ENCODE data around the gene ZBTB8OS.
A peak's percentile ranks its signal among the peaks of the same experiment; 100 is the strongest.
"Not testable (repeated sequence)": the region's sequence is repeated elsewhere in the genome, so short reads cannot be mapped to it uniquely, and the experiment has no call there.

ZBTB8OS gene

GRCh38 chr1:32650248-32650751 lies at the start of gene ZBTB8OS:
Gene ZBTB8OS, minus strand, starts transcription at chr1:32650550. Its CDS starts 21 bp downstream, at chr1:32650529.
- DNase-seq, result peak; percentile 99

GRCh38 chr1:32696996-32697395 lies 46.6 kb upstream of the ZBTB8OS start:
- DNase-seq, result not testable (repeated sequence)

DNA sequence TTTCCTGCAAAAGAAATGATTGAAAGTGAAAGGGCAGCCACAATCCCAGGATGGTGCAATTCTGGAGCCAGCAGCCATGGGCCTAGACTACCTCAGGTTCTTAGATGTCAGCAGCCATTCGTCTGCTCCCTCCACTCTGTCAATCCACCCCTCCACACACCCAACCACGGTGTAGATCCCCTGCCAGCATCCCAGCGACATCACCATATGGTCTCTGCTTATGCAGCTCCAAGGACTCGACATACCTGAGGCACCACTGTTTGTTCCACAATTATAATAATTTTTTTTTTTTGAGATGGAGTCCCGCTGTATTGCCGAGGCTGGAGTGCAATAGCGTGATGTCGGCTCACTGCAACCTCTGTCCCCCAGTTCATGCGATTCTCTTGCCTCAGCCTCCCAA lies 45.7 kb upstream of the ZBTB8OS start:
- no peak for DNase-seq

GRCh38 chr1:32695098-32695904 lies 45.0 kb upstream of the ZBTB8OS start:
- peak; percentile 36 for DNase-seq

GRCh38 chr1:32693455-32694174 lies 43.3 kb upstream of the ZBTB8OS start:
- DNase-seq, result no peak

DNA sequence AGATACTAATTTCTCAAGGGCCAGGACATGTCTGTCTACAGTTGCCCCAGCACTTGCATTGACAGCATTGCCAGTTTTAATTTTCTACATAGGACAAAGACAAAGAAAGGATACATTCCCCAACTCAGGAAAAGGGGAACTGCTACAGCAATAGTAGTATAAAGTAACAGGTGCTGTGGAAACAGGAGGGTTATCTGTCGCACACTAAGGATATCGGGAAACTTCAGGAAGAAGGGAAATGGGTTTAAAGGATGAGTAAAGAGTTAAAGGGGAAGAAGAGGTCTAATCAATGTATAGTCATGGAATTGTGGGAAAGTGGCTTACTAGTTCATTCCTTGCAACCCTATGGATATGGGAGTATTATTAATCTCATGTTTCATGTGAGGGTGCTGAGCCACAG lies 36.0 kb upstream of the ZBTB8OS start:
- no peak for DNase-seq

DNA sequence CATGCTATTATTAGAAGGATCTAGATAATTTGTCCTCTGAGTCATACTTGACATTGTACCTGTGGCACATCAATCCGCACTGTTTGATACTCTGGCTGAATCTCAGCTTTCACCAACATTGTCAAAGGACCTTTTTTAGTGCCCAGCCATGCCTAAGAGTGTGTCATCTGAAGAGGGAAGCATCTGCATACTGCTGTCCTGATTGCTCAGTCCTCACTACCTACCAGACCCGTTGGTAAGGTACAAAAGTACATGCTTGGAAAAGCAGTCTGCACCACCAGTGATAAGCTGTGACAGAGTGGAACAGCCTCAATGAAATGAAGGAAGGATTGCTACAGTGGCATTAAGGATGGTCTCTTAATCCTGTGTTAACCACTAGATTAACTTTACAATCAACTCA lies 35.1 kb upstream of the ZBTB8OS start:
- no peak for DNase-seq

GRCh38 chr1:32684167-32684811 lies 33.9 kb upstream of the ZBTB8OS start:
- peak; percentile 1 for DNase-seq

GRCh38 chr1:32683397-32683796 lies 33.0 kb upstream of the ZBTB8OS start:
- no peak for DNase-seq

DNA sequence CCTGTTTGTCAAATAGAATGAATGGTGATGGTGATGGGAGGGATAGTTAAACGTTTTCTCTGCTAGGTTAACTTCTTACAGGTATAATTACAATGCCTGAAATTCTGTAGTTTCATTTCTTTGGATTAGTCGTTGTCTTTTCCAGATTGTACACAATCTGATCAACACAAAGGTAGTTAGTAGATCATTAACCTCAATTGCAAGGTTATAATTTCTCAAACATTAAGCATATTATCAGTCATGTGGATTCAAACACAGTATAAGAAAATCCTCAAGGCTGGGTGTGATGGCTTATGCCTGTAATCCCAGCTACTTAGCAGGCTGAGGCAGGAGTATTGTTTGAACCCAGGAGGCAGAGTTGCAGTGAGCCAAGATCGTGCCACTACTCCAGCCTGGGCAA lies 31.6 kb upstream of the ZBTB8OS start:
- DNase-seq, result no peak

DNA sequence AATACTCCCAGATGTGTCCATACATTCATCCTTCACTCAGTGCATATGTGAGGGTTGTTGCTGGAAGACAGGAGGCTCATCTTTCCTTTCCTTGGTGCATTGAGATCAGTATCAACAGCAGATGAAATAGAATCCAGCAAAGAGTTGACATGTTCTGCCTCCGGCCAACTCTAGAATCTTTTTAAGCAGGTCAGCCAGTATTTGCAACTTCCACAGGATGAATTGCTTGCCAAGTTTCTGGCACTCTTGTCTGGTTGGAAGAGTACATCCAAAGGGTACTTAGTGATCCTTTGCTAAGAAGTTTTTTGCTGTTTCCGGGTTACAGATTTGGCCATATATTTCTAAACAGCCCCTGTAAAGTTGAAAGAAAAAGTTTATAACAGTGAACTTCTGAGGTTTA lies 31.2 kb upstream of the ZBTB8OS start:
- no peak for DNase-seq

DNA sequence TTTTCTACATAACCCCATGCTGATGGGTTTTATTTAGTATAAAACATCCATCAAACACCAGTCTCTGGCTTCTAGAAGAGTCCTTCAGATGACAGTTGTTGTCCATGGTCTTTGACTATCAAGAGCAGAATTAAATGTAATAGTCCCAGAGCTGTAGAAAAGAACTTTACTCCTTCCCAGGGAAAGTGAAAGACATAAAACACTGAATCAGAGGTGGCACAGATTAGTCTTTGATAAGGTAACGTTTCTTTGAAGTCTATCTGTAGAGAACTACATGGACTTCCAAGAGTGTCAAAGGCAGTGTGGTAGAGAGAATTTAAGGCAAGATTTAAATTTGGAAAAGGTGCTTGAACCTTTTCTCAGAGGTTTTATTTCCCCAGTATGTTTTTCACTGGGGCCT lies 30.3 kb upstream of the ZBTB8OS start:
- DNase-seq, result no peak

- DNase-seq, result not testable (repeated sequence)
These were observed 29.6 kb upstream of the ZBTB8OS start for GRCh38 chr1:32679993-32680392.

- DNase-seq, result no peak
These were observed 26.6 kb upstream of the ZBTB8OS start for GRCh38 chr1:32676945-32677344.

DNA sequence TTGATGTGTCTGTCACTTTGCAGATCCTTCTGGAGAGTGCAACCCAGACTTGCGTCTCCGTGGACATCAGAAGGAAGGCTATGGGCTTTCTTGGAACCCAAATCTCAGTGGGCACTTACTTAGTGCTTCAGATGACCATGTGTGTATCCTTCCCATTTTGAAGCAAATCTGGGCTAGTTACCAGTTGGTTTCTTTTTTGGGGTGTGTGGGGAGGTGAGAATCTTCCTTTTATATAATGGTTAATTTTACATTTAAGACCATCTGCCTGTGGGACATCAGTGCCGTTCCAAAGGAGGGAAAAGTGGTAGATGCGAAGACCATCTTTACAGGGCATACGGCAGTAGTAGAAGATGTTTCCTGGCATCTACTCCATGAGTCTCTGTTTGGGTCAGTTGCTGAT lies 18.4 kb upstream of the ZBTB8OS start:
- not testable (repeated sequence) for DNase-seq

DNA sequence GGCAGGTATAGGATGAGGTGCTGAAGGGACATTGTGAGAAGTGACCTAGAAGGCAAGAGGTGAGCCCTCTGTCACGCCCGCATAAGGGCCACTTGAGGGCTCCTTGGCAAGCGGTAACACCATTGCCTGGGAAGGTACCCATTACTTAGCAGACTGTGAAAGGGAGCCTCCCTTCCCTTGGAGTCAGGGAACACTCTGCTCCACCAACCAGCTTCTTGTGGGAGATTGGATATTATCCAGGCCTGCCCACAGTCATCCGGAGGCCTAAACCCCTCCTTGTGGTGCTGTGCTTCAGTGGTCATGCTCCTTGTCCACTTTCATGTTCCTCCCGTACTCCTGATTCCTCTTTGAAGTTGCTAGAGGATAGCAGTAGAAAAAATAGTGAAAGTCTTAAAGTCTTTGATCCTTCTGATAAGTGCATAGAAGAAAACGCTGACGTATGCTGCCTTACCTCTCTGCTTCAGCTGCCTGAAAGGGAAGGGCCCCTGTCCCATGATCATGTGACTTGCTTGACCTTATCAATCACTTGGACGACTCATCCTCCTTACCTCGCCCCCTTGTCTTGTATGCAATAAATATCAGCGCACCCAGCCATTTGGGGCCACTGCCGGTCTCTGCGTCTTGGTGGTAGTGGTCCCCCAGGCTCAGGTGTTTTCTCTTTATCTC lies 16.7 kb upstream of the ZBTB8OS start:
- no peak for DNase-seq

DNA sequence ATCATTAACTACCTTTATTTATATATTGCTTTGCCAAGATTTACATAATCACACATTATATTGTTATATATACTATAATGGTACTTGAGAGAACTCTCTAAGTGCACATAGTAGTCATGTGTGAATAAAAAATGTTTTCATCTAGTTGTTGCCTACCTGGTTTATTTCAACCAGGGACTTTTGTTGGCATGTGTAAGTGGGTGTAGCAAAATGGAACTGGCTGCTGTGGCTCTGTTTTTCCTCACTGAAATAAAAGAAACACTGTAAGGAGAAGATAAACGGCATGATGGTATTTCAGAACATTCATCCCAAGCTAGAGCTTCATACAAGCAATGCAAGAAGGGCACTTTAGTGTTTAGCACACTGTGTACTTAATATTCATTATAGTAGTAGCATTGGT lies 15.6 kb upstream of the ZBTB8OS start:
- DNase-seq, result no peak

GRCh38 chr1:32659581-32659980 lies 9.2 kb upstream of the ZBTB8OS start:
- DNase-seq, result no peak

- no peak for DNase-seq
These were observed 2.1 kb upstream of the ZBTB8OS start for GRCh38 chr1:32652244-32652962.

- no peak for DNase-seq
These were observed 1.2 kb upstream of the ZBTB8OS start for GRCh38 chr1:32651461-32652073.

DNA sequence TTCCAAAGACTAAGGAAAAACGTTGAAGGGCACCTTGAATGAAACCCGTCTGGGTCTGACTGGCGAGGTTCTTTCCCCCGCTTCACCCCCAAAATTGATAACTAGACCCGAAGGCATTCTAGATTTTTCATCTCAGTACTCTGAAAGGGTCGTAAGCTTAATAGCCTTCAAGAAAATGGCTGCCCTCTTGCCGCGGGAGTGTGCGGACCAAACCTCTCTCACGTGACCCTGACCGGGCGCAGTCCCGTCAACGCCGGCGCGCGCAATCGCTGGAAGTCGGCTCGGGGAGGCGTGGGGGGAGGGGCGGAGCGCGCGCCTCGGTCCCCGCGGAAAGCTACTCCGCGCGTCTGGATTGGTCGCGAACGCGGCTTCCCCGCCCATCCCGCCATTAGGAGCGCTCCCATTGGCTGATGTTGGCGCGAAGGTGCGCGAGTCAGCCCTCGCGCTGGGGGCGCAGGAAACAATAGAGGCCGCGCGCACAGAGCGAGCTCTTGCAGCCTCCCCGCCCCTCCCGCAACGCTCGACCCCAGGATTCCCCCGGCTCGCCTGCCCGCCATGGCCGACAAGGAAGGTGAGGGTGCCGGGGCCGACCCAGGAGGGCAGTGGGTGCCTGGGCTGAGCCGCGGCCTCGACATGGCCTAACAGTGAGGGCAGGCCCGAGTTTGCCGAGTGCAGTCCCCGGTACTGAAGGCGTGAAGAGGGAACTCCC lies 556 bp upstream of the ZBTB8OS start, which contains the start of gene RBBP4:
Gene RBBP4, plus strand, starts transcription at position 457 of the 709 bp plus-strand sequence. Its CDS starts 99 bp downstream, at position 556.
- DNase-seq, result peak; percentile 90

Data from GF-D8 (cell line).